ENCODE data around the gene TSPAN11. TPM values are rescaled to one million over a fixed set of nuclear protein-coding genes. Genes with fewer than 3 reads are reported as not detected.

The TSPAN11 gene
- total RNA-seq, 2 donors from 2014 or later: 0.26 to 0.66 TPM

DNA sequence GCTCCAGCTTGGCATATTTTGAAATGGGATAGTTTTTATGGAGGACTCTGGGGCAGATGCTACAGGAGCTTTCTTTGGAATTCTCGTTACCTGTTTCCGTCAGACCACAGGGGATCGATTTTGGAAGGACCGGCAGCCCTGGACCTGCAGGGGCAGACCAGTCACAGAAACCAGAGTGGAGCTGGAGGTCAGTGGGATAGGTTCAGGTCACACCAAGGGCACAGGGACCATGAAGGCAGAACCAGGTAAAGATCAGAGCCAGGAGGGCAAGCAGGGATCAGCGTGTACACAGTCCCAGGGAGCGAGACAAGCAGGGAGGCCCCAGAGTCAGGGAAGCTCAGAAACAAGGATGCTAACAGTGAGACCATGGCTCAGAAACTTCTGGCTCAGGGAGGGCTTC lies 45.5 kb downstream of the TSPAN11 start:
- intact Hi-C loops (cut with DNase I): no loop called here
- WGBS, 2 donors: 40 to 61% methylated on average over 6 of the region's 6 CpGs
- TF ChIP-seq, protein P1, sequence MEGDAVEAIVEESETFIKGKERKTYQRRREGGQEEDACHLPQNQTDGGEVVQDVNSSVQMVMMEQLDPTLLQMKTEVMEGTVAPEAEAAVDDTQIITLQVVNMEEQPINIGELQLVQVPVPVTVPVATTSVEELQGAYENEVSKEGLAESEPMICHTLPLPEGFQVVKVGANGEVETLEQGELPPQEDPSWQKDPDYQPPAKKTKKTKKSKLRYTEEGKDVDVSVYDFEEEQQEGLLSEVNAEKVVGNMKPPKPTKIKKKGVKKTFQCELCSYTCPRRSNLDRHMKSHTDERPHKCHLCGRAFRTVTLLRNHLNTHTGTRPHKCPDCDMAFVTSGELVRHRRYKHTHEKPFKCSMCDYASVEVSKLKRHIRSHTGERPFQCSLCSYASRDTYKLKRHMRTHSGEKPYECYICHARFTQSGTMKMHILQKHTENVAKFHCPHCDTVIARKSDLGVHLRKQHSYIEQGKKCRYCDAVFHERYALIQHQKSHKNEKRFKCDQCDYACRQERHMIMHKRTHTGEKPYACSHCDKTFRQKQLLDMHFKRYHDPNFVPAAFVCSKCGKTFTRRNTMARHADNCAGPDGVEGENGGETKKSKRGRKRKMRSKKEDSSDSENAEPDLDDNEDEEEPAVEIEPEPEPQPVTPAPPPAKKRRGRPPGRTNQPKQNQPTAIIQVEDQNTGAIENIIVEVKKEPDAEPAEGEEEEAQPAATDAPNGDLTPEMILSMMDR (IDR thresholded peaks at IDR 0.05): no peak
- TF ChIP-seq POLR2A (IDR thresholded peaks at IDR 0.05): no peak
- Histone ChIP-seq H3K9me3 (no peaks in the 10 kb centered on the region), H3K36me3 (replicated peaks in 1 of 2; ENCODE audit: insufficient read depth in 1 of 2, low read depth in 2 of 2) (no peaks in the 10 kb centered on the region), H3K27ac (no peak overlapping the region), H3K4me3 (no peak overlapping the region), H3K27me3 (no peaks in the 10 kb centered on the region), H3K4me1 (no peaks in the 10 kb centered on the region)
- ATAC-seq (no peak), DNase-seq (no peak)

DNA sequence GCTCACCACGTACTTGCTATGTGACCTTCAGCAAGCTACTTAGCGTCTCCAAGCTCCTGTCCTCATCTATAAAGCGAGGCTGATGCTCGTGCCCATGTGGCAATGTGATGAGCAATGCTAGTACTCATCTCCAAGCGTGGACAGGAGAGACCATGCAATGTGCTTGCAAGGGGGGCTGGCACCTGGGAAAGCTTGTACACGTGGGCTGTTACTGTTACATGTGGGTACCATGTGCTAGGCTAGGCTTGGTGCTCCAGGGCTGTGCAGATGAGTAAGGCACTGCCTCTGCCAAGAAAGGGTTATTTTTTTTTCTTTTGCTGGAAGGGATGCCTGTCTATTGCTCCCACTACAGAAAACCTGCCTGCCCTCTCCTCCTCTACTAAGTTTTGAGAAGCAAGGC lies 46.6 kb downstream of the TSPAN11 start:
- Histone ChIP-seq H3K4me3 (no peak overlapping the region), H3K27ac (no peak overlapping the region), H3K36me3 (replicated peaks in 1 of 2; ENCODE audit: insufficient read depth in 1 of 2, low read depth in 2 of 2) (no peaks in the 10 kb centered on the region), H3K27me3 (no peaks in the 10 kb centered on the region), H3K4me1 (no peaks in the 10 kb centered on the region), H3K9me3 (no peaks in the 10 kb centered on the region)
- TF ChIP-seq, protein P1 (IDR thresholded peaks at IDR 0.05): no peak
- no peak for TF ChIP-seq POLR2A (IDR thresholded peaks at IDR 0.05)
- ATAC-seq (no peak), DNase-seq (no peak)
- intact Hi-C loops (cut with DNase I): no loop called here
- 48 to 65% methylated on average over 5 to 6 of the region's 6 CpGs for WGBS, 2 donors

DNA sequence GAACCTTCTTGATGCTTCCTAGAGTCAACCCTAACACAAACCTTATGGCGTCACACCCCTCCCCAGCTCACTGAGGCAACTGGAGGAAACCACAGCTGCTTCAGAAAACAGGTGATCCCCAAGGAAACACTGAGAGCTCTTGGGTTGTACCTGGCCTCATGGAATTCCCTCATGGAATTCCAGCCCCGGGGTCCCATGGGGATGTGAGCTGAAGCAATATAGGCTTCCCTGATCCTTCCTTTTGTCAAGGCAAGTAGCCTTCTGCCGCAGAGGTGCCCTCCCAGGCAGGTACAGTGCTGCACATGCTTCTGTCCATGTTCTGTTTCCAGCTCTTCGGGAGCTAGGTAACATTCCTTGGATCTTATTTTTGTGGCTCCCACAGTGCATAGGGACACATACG lies 47.3 kb downstream of the TSPAN11 start:
- no peaks in the 10 kb centered on the region for H3K27me3 ChIP-seq
- no peaks in the 10 kb centered on the region for H3K36me3 ChIP-seq (replicated peaks in 1 of 2; ENCODE audit: insufficient read depth in 1 of 2, low read depth in 2 of 2)
- no peaks in the 10 kb centered on the region for H3K9me3 ChIP-seq
- no peak overlapping the region for H3K27ac ChIP-seq
- ATAC-seq (no peak), DNase-seq (no peak)
- TF ChIP-seq, protein P1 (IDR thresholded peaks at IDR 0.05): no peak
- TF ChIP-seq POLR2A (IDR thresholded peaks at IDR 0.05): no peak
- no peaks in the 10 kb centered on the region for H3K4me1 ChIP-seq
- H3K4me3 ChIP-seq: no peak overlapping the region
- intact Hi-C loops (cut with DNase I): no loop called here
- 47 to 67% methylated on average over 5 of the region's 5 CpGs for WGBS, 2 donors

DNA sequence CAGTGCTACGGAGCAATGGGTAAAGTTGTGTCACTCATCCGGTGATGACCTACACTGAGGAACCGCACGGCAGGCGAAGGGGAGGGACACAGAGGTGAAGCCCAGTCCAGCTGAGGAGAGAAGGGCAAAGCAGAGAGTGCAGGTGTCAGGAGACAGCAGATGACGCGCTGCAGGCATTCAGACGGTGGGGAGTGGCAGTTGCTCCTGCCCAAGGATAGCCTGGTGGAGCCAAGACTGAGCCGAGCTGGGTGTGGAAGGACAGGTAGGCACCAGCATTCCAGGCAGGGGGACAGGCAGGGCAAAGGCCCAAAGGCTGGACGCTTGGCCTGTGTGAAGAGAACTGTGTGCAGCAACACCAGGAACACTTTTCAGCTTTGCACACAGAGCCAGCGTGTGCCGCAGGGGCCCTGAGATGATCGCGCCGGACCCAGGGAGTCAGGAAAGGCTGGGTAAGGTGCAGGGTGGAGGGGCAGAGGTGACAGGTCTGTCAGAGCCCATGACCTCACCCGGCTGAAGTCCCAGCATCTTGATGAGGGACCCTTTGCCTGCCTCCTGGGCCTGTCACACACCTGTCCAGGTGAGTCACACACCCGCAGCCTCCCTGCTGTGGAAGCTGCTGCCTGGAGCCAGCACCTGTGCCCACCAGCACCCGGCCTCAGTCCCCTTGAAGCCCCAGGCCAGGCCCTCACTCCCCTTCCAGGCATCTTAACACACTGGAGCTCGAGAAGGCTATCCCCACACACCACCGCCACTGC lies 48.4 kb downstream of the TSPAN11 start:
- ATAC-seq (no peak), DNase-seq (no peak)
- no peak overlapping the region for H3K27ac ChIP-seq
- intact Hi-C loops (cut with DNase I): no loop called here
- H3K27me3 ChIP-seq: no peaks in the 10 kb centered on the region
- no peaks in the 10 kb centered on the region for H3K36me3 ChIP-seq (replicated peaks in 1 of 2; ENCODE audit: insufficient read depth in 1 of 2, low read depth in 2 of 2)
- H3K4me1 ChIP-seq: no peaks in the 10 kb centered on the region
- 55 to 57% methylated on average over 13 to 20 of the region's 20 CpGs for WGBS, 2 donors
- H3K9me3 ChIP-seq: no peaks in the 10 kb centered on the region
- H3K4me3 ChIP-seq: no peak overlapping the region
- TF ChIP-seq, protein P1 (IDR thresholded peaks at IDR 0.05): no peak
- TF ChIP-seq POLR2A (IDR thresholded peaks at IDR 0.05): no peak

DNA sequence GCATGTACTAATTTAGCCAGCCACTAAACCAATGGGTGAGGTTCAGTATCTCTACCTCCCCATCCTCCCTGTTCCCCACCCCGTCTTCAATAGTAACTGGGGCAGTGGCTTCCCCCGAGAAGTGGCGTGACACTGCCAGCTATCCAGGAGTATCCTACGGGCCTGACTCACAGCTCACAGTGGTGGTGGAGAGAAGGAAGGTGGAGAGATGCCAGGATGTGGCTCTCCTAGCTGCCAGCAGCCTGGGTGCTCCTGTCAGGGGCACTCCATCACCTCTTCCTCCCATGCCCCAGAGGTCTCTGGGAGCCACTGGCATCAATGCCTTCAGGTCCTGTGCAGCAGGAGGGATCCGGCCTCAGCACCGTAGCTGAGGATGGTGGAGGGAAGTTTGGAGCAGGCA lies 49.0 kb downstream of the TSPAN11 start:
- DNase-seq (no peak), ATAC-seq (no peak)
- intact Hi-C loops (cut with DNase I): no loop called here
- Histone ChIP-seq H3K36me3 (replicated peaks in 1 of 2; ENCODE audit: insufficient read depth in 1 of 2, low read depth in 2 of 2) (no peaks in the 10 kb centered on the region), H3K4me1 (no peaks in the 10 kb centered on the region), H3K27me3 (no peaks in the 10 kb centered on the region), H3K27ac (no peak overlapping the region), H3K9me3 (no peaks in the 10 kb centered on the region), H3K4me3 (no peak overlapping the region)
- no peak for TF ChIP-seq POLR2A (IDR thresholded peaks at IDR 0.05)
- TF ChIP-seq, protein P1 (IDR thresholded peaks at IDR 0.05): no peak
- WGBS, 2 donors: 60% methylated on average over 6 of the region's 6 CpGs

Measured in body of pancreas (tissue), 4 donors.